IPS DF 4.7 (cell line): Measurements from ENCODE around the gene CORO2B.
"Not testable (repeated sequence)": the region's sequence is repeated elsewhere in the genome, so short reads cannot be mapped to it uniquely, and the experiment has no call there.

Experiments
- DNase-seq: peaks from one replicate; pipeline ENCODE4 v3.0.0-alpha.2; 2013; ENCODE audit warnings: low spot score; ENCODE audit errors: extremely low read depth

Gene CORO2B

DNA sequence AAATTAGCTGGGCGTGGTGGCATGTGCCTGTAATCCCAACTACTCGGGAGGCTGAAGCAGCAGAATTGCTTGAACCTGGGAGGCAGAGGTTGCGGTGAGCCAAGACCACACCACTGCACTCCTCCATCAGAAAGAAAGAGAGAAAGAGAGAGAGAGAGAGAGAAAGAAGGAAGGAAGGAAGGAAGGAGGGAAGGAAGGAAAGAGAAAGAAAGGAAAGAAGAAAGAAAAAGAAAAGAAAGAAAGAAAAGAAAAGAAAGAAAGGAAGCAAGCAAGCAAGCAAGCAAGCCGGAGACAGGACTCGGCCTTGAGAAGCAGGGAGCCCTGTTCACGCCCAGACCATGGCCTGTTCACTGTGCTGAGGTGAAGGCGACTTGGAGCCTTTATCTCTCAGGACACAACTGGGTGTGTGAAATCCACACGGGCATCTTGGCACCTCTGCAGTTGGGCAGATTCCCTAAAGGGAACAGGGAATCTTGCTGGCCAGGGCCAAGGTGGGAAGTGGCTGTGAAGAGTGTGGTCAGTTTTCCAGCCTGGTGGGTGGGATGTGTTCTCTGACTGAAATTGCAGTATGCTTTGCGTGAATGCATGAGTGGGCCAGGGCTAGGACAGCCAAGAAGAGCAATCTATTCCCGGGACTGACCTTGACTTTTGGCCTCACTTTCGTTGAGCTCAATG lies 90.3 kb downstream of the CORO2B start:
- no peak for DNase-seq

DNA sequence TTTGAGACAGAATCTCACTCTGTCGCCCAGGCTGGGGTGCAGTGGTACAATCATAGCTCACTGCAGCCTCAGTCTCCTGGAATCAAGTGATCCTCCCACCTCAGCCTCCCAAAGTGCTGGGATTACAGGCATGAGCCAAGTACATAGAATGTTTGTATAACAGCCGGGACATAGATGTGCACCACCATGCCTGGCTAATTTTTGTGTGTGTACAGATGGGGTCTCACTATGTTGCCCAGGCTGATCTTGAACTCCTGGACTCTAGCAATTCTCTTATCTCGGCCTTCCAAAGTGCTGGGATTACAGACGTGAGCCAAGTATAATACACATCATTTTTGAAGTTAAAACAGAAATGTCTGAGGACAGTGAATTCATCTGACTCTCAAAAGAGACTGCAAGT lies 93.5 kb downstream of the CORO2B start:
- no peak for DNase-seq

GRCh38 chr15:68672781-68673205 lies 94.0 kb downstream of the CORO2B start:
- no peak for DNase-seq

GRCh38 chr15:68674975-68675374 lies 96.2 kb downstream of the CORO2B start:
- no peak for DNase-seq

DNA sequence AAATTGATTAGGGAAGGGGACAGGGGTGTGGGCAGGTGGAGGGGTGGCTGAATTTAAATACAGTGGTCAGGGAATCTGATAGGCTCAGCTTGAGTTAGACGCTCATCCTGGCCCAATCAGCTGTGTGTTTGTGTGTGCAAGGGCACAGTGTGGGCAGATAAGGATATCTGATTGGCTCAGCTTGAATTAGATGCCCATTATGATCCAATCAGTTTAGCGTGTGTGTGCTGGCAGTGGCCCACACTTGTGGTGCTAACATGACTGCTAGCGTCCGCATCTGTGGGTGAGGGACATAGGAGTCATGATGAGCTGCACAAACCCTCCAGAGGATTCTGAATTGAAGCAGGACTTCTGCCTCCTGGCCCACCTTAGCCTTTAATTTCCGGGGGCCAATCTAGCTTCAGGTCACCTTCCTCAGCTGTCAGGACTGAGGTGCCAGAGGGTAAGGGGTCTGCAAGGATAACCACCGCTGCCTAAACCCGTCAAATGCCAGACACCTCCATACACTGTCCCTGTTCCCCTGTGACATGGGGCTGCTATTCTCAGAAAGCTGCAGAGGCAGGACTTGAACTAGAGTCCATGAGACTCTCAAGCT lies 97.3 kb downstream of the CORO2B start:
- no peak for DNase-seq

DNA sequence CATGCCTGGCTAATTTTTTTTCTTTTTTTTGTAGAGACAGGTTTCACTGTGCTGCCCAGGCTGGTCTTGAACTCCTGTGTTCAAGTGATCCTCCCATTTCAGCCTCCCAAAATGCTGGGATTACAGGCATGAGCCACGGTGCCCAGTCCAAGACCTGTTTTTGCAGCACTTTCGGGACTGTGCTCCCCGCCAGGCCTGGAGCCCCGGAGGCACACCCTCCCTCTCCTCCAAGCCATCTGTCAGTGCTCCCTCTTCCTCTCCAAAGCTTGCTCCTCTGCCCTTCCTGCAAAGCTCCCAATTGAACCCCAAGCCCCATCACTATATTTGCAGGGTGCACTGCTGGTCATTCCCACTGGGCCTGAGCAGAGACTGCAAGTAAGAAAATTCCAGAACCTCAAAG lies 98.1 kb downstream of the CORO2B start:
- DNase-seq: no peak

- DNase-seq: no peak
These were observed 99.2 kb downstream of the CORO2B start for GRCh38 chr15:68677996-68678395.

- no peak for DNase-seq
These were observed 100.0 kb downstream of the CORO2B start for GRCh38 chr15:68678746-68679145.

GRCh38 chr15:68679161-68679560 lies 100.4 kb downstream of the CORO2B start:
- DNase-seq: no peak

GRCh38 chr15:68679961-68680371 lies 101.2 kb downstream of the CORO2B start:
- no peak for DNase-seq

DNA sequence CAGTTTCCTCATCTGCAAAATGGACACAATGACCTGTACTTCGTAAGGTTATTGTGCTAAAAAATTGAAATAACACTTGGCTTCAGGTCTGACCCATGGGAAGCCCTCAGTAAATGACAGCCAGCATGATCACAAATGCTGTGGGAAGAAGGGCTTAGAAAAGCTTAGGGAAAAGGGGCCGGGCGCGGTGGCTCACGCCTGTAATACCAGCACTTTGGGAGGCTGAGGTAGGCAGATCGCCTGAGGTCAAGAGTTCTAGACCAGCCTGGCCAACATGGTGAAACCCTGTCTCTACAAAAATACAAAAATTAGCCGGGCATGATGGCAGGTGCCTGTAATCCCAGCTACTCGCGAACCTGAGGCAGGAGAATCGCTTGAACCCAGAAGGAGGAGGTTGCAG lies 102.0 kb downstream of the CORO2B start:
- DNase-seq: not testable (repeated sequence)

DNA sequence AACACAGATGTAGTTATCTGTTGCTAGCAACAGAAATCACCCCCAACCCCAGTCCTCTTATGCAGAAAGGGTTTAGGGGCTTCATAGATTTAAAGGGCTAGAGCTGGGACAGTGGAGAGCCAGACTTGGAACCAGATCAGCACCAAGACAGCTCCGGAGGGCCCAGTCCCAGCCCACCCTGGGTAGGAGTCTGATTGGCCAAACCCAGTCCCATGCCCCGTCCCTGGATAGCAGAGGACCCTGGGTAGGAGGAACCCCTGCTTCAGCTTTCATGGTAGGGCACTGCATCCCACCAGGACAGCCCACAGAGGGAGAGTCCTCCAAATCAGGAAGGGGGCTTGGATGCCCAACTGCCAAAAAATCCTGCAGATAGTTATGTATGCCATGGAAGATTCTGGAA lies 103.0 kb downstream of the CORO2B start:
- DNase-seq: no peak

DNA sequence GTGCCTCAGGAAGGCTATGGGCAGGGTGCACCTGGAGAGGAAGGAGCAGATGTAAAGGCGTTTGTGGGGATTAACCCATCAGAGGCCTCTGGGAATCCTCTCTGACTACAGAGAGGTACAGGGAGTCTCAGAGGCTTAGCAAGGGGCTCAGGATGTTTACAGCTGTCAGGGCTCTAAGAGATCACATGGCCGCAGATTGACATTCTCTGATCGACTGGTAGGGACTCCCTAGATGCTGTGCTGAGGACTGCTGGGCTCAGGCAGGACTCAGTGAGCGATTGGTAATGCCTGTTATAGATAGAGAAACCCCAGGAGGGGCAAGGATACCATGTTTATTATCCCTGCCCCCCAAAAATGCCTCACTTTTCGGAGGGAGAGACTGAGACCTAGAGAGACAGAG lies 103.5 kb downstream of the CORO2B start:
- no peak for DNase-seq

- no peak for DNase-seq
These were observed 104.2 kb downstream of the CORO2B start for GRCh38 chr15:68683026-68683425.

- no peak for DNase-seq
These were observed 104.8 kb downstream of the CORO2B start for GRCh38 chr15:68683551-68683950.

GRCh38 chr15:68684476-68684875 lies 105.7 kb downstream of the CORO2B start:
- DNase-seq: no peak

- no peak for DNase-seq
These were observed 108.4 kb downstream of the CORO2B start for GRCh38 chr15:68687136-68687735.

- DNase-seq: no peak
These were observed 112.9 kb downstream of the CORO2B start for GRCh38 chr15:68691705-68692104.

GRCh38 chr15:68693071-68693470 lies 114.3 kb downstream of the CORO2B start:
- no peak for DNase-seq

DNA sequence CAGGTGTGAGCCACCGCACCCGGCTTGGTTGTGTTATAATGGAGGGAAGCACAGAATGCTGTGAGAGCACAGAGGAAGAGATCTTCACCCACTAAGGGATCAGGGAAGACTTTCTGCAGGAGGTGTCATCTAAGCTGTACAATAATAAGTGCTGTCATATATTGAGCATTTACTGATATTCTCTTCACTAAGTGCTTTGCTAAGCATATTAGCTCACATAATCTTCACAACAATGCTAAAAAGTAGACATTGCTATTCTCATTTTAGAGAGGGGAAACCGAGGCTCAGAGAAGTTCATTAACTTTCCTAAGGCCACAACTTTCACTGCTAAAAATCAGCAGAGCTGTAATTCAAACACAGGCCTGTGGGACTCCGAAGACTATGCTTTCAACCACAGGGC lies 115.3 kb downstream of the CORO2B start:
- no peak for DNase-seq

- DNase-seq: no peak
These were observed 116.3 kb downstream of the CORO2B start for GRCh38 chr15:68695061-68695595.
